ENCODE results near the gene PABPC1L.

The PABPC1L gene

DNA sequence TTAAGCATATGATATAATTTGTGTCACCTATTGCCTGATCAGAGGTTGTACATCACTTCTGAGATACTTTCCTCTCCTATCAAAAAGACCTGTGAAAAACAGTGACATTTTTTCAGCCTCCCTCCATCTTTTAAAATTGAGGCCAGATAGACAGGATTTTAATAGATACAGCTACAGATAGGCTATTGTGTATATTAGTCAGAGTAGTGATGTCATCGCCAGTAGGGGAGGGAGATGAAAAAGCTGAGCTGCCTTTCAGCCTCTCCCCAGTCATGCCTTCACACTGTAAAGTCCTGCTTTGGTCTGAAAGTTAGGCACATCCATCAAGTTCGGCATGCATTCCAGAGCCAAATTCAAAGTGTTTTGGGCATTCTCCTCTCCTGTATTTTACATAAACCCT is 7.9 kb upstream of the PABPC1L start:
- no peak for DNase-seq

DNA sequence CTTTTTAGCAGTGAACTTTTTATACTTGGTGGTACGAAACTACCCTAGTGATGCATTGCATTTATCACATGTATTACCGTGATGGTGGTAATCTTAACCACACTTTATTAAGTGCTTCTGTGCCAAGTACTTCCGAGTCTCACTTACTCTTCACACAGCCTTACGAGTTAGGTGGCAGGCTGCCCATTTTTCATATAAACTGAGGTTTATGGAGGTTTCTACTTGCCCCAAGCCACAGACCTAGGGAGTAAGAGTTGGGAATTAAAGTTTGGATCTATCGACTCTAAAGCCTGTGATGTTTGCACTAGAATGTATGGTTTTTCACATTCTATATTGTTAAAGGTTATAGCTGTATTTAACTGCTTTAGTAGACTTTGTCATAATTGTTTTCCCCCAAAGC is 5.5 kb upstream of the PABPC1L start:
- DNase-seq, result no peak

DNA sequence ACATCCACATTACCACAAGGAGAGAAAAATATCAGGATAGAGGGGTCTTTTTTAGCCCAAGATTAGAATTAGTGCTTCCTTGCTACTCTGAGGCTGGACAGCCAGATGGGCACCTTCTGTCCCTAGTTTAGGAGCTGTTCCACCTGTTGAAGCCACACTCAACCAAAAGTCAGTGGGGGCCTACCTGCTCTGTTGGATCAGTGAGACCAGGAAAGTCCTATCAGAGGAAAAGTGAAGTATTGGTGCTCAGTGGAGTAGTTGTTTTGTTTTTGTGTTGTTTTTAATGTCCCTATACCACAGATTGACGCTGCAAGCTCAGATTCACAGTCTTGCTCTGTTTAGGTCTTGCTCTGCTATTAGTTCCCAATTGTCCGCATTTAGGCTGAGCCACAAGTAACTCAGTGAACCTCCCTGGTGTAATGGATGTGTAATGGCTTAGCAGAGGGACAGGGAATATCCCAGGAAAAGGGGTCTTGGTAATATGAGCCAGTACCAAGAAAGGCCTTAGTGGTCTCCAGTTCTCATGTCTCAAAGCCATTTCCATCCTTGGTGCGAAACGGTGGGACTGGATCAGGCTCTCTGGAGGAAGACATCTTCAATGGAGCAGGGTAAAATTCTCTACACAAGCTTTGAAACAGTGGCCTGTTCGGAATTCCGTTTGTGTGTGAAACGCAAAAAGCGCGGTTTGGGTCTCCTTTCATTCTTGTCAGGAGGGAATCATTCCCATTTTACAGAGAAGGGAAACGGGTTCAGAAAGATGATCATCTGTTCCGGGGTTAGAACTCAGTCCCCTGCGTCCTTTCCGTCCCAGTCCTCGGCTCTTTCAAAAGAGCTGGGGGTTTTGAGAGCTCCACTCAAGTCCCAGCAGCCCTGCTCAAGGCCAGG is 631 bp upstream of the PABPC1L start:
- DNase-seq, result no peak

DNA sequence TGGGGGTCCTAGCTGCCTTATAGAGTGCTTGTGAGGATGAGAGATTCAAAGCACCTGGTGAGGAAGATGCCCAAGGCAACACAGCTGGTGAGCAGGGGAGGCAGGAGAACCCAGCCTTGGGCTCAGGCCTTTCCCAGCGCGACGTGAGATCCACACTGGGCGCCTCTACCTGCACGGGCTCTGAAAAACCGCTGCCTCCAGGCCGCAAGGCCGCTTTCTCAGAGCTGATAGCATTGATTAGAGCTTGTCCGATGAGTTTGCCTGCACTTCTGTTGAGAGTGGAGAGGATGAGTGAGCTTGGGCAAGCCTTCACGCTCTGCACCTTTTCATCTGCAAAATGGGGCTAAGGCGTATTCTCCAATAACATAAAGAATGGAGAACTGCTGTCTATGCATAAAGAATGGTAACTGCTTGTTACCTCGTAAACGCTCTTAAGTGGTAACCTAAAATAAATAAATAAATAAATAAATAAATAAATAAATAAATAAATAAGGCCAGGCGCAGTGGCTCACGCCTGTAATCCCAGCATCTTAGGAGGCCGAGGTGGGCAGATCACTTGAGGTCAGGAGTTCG is 916 bp downstream of the PABPC1L start:
- DNase-seq, result no peak

DNA sequence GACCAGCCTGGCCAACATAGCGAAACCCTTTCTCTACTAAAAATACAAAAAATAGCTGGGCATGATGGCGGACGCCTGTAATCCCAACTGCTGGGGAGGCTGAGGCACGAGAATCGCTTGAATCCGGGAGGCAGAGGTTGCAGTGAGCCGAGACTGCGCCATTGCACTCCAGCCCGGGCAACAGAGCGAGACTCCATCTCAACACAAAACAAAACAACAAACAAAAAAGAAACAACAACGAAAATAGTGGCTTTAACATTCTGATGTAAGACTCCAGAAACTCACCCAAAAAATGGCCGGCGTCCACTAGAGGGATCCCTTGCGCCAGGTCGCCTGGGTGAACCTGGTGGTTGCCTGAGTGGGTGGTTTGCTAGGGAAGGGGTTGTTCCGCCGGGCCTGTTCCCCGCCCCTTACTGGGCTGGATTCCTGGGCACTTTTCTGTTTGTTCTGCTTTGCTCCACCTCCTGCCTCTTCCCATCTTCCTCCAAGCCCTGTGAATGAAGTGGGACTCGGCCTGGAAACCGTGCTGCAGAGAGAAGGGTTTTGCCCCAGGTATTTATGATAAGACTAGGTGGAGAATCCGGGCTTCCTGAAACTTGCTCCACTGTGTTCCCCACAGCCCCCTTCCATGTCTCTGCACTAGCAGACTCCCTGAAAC is 1.5 kb downstream of the PABPC1L start:
- DNase-seq, result no peak

DNA sequence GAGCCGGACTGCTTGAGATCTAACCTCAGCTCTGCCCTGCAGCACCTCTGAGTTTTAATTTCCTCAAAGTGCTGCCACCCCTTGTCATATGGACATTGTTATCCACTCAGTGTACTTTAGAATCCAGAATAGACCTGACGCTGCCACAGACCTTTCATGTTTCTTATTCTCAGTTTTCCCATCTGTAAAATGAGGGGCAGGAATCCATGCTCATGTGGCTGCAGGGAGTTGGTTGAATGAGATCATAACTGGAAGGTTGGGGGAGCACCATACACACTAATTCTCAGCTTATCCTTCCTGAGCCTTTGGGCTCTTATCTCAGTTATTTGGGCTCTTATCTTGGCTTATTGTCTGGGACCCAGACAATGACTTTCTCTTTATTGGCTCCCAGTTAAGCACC is 2.3 kb downstream of the PABPC1L start:
- no peak for DNase-seq

DNA sequence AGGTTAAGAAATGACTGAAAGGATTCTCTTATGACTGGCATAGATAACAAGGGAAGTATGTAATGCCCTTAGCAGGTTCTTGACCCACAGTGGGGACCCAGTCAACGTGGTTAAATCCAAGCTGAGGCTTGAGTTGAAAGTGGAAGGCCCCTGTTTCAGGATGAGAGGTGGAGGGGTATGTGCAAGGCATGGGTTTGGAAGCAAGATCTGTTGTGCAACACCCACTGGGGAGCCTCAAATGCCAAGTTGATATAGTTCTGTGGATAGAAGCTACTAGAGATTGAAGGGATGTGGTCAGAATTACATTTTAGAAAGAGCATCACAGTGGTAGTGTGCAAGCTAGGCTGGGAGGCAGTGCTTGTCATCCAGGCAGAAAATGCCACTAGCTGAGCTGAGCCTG is 5.1 kb downstream of the PABPC1L start:
- no peak for DNase-seq

DNA sequence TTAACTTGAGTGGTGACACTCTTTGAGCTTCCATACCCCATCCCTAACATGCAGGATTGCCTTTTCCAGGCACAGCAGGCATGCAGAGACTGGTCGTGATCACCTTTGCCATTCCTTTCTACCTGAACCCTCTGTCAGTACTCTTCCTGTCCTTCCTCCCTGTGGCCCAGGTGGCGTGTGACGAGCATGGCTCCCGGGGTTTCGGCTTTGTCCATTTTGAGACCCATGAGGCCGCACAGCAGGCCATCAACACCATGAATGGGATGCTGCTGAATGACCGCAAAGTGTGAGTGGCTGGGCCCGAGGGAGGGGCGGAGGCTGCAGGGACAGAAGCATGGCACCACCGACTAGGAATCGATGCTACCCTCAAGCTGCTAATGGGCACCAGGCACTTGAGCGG is 6.7 kb downstream of the PABPC1L start:
- no peak for DNase-seq

DNA sequence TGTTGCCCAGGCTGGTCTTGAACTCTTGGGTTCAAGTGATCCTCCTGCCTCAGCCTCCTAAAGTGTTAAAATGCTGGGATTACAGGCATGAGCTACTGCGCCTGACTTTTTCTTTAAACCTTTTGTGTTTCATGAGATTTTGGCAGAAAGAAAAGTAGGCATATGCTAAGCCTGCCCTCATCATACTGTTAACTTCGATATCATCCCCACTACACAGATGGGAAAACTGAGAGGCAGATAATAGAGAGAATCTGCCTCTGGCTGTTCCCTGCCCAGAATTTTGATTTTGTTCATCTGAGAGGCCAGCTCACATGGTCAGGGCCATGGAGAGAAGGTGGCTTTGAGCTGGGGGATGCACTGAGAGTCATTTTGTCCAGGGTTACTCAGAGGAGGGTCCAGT is 7.5 kb downstream of the PABPC1L start:
- DNase-seq, result no peak

DNA sequence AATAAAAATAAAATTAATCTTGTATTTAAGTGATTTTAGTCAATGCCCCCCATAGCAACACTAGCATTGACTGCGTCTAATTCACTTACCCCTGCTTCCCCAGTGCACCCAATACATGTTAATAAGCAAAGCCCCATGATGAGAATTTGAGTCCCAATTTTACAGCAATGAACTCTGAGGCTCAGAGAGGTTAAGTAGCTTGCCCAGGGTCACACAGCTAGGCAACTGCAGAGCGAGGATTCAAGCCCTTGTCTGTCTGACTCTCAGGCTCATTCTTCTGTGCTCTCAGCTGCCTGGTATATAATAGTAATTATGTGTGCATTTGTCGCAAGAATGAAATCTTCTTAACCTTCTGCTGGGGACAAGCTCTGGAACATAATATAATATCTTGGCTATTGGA is 8.5 kb downstream of the PABPC1L start:
- no peak for DNase-seq

DNA sequence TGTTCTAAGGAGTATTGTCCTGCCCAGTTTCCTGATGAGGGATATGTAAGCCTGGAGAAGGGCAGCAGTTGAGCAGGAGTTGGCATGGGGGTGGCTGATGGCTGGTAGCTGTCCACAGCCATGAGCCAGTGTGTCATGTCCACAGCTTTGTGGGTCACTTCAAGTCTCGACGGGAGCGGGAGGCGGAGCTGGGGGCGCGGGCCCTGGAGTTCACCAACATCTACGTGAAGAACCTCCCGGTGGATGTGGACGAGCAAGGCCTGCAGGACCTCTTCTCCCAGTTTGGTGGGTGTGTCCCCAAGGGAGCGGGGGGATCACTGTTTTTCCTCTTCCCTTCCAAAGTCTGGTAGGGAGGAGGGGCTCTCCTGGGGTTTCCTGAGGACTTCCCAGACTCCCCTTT is 8.9 kb downstream of the PABPC1L start:
- DNase-seq, result no peak

DNA sequence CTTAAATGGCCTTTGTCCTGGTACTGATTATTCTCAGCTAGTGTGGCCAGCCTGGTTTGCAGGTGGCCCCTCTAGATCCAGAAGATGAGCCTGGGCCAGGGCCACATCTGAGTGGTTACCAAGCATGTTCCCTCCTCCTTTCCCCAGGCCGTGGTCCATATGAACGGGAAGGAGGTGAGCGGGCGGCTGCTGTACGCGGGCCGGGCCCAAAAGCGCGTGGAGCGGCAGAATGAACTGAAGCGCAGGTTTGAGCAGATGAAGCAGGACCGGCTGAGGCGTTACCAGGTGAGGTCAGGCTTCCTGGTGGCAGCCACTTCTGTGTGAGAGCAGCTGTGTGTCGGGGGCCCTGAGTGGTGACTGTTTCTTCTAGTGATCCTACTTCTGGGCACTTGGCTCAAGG is 11.6 kb downstream of the PABPC1L start:
- no peak for DNase-seq

DNA sequence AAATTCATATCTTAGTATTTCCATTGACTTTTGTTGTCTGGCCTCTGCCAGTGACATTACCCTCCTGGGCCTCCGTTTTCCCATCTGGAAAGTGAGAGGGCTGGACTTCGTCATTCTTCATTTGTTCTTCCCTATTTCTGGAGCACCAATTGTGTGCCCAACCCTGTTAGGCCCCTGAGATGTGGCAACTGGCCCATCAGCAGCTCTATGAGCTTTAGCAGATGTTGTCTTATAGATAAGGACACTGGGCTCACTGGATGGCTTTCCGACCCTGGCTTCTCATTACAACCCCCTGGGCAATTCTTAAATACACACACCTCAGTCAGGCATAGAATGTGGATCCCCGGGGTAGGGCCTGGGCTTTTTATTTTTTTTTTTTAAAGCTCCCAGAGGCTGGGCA is 14.7 kb downstream of the PABPC1L start:
- DNase-seq, result no peak

DNA sequence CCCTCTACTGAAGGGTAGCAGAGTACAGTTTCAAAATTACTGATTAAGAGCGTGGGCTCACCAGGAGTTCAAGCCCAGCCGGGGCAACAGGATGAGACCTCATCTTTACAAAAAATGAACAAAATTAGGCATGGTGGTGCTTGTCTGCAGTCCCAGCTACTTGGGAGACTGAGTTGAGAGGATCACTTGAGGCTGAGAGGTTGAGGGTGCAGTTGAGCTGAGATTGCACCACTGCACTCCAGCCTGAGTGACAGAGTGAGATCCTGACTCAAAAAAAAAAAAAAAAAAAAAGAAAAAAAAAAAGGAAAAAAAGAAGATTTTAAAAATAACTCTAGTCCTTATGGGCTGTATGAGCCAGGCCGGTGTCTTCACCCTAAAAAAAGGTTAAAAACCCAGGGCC is 18.7 kb downstream of the PABPC1L start:
- DNase-seq, result no peak

DNA sequence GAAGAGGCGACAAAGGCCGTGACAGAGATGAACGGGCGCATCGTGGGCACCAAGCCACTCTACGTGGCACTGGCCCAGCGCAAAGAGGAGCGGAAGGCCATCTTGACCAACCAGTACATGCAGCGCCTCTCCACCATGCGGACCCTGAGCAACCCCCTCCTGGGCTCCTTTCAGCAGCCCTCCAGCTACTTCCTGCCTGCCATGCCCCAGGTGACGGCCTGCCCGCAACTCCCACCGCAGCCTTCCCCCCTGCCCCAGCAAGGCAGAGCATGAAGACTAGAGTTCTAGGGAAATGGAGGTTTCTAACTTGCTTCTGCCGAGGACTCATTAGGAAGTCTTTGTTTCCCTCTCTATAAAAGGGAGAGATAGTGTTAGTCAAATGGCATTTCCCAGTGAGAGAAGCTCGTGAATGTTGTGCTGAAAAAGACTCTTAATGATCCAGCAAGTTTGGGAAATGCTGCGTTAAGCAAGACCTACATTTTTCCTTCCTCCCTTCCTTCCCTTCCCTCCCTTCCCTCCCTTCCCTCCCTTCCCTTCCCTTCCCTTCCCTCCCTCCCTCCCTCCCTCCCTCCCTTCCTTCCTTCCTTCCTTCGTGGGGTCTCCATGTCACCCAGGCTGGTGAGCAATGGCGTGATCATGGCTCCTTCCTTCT is 20.8 kb downstream of the PABPC1L start:
- DNase-seq, result no peak

DNA sequence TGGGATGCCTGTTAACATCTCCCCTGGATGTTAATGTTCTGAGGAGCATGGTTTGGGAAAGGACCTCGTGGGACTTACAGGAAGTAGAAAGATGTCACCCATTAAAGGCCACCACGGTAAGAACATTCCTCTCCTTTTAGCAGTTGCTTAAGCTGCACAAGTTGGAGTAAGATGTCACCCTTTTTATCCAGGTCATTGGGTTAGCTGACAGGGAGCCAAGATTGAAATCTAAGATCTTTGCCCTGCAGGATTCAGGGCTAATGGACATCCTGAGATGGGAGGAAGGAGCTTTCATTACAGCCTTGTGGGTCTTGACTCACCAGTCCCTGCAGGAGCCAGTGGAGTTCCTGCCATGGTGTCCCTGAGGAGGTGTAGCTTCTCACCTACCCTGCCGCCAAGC is 22.1 kb downstream of the PABPC1L start:
- DNase-seq, result no peak

DNA sequence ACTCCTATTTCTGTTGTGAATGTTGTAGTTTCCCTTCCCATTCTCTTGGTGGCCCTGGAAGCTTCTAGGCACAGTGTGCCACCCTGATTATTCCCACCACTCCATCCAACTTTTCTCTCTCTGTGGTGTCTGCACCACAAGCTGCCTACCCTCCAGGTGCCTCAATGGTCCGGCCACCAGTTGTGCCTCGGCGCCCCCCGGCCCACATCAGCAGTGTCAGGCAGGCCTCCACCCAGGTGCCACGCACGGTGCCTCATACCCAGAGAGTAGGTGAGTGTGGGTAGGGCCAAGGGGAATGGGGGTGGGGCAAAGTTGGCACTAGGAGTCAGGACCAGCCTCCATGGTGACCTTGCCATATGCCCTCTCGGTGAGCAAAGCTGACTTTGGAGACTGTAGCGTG is 23.1 kb downstream of the PABPC1L start:
- no peak for DNase-seq

DNA sequence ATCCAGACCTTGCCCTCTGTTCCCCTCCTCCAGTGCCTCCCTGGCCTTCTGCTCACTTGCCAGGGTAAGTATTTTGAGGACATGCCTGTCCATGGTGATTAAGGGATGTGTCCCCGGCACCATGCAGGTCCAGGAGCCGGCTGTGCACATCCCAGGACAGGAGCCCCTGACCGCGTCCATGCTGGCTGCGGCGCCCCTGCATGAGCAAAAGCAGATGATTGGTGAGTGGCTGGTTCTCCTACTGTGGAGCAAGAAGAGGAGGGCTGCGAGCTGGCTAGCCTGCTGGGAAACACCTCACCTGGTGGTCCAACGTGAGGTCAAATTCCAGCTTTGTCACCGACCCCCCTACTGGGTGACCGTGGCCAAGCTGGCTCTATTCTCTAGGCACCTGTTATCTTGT is 26.6 kb downstream of the PABPC1L start:
- no peak for DNase-seq

DNA sequence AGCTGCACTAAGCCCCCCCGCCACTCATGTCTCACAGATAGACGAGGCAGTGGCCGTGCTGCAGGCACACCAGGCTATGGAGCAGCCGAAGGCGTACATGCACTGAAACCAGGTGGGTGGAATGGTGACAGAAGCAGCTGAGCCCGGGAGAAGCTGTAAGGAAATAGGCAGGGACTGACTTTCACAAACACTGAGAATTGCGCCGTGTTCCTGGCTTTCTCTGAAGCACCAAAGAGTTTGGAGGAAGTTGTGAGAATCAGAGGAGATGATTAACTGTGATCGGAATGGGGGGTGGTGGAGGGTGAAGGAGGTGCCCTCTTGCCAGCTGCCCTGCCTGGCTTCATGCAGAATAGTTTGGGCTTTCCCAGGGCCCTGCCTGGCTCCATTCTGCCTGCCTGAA is 28.8 kb downstream of the PABPC1L start:
- DNase-seq, result no peak

DNA sequence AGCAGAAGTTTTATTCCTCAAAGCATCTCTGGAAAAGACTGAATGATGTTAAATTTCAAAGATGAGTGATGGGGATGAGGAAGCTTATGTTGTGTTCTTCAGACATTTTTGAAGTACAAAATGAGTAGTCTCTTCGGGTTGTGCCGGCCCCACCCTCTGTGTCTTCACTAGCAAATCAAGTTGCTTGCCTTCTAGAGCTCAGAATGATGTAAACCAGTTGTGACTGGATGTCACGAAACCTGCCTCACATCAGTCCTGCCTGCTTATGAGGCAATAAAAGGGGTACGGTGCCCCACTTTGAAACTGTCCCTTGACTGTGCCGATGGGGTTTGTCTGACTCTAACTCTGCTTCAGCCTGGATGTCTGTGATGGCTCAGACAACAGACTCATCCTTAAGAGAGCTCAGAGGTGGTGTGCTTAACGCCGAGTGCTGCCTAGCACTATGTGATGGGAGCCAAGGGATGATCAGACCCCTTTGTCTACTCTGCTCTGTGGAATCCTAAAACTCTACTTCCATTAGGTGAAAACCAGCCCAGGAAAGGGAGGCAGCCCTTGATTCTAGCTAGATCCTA is 31.3 kb downstream of the PABPC1L start:
- no peak for DNase-seq

DNA sequence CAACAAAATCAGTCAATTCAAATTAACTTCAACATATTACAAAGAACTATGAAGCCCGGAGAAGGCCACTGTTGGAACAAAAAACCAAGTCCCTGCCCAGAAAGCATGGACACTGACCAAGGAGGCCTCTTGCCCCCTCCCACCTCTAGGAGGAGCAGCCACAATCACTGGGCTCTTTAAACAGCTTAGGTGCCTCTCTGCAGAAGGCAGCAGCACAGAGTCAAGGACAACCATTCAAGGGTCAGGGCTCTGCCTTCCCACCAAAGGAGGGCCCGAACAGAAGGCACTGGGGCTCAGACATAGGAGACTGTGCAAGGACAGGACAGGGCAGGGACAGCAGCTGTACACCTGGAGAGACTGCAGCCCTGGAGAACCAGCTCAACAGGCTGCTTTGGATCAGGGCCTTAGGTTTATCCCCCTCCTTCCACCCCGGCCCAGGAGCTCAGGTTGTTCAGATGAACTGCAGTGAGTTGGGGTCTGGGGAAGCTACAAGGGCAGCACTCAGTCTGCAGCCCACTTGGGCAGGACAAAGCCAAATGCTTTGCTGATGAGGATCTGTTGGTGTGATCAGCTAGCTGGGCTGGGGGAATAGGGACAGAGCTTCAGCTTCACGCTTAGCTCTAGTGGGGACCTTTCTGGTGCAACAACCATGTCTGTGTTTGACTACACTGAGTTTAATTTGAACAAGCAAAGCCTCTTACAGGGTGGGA is 32.6 kb downstream of the PABPC1L start:
- DNase-seq, result no peak

DNA sequence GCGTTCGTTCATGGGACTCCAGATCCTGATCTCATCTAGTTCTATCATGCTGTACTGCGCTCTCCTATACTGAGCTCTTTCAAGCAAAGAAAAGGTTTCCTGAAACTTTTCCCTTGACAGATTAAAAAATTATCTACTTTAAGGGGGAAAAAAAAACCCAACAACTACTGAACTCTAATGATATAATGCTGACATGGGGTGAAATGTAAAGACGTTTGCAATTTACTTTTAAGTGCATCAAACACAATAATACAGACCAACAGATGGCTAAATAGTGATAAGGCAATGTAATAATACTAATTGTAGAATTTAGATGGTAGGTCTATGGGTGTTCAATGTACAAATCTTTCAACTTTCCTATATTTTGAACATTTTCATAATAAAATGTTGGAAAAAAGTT is 34.0 kb downstream of the PABPC1L start:
- DNase-seq, result no peak

DNA sequence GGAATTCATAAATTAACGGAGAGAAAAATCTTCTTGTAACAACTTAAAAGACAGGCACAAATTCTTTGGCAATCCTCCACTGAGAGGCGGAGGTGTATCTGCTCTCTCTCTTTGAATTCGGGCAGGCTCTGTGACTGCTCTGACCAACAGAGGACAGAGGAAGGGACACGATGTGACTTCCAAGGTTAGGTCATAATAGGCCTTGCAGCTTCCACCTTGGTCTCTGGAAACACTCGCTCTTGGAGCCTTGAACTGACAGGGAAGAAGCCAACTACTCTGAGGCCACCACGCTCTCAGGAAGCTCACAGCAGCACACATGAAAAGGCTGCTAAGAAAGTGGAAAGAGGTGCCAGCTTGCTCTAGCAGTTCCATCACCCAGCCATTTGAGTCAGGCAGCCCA is 35.4 kb downstream of the PABPC1L start:
- no peak for DNase-seq
